Right lobe of liver (tissue), 6 donors: Measurements from ENCODE around the gene LRMDA. TPM values are rescaled to one million over a fixed set of nuclear protein-coding genes. Genes with fewer than 3 reads are reported as not detected.
A peak's percentile ranks its signal among the peaks of the same experiment; 100 is the strongest.

Experiments
- ATAC-seq, 4 donors: fragments of 200-7000 bp; cut with Tn5 transposase; one replicate each; pipeline ENCODE4 v1.9.1; 2020; ENCODE audit warnings: mild to moderate bottlenecking in 4 of 4, moderate library complexity in 4 of 4
- DNase-seq, 3 donors: peaks; one replicate each; pipeline ENCODE4 v3.0.0-alpha.2; 2020
- H3K27ac ChIP-seq, 3 donors: fragments of 200-600 bp; one replicate each; pipeline ENCODE4 v1.8.0; 2022
- H3K27me3 ChIP-seq, 2 donors: fragments of 200-600 bp; one replicate each; pipeline ENCODE4 v1.8.0; 2022
- H3K36me3 ChIP-seq, 4 donors: fragments of 200-600 bp; sonication (generic) in 1 of 4; one replicate each; pipeline versions ENCODE4 v1.5.1 to v1.8.0; 2017 to 2022; ENCODE audit warnings: control low read depth in 1 of 4
- H3K4me1 ChIP-seq, 4 donors: fragments of 200-600 bp; sonication (generic) in 1 of 4; one replicate each; pipeline versions ENCODE4 v1.5.1 to v1.8.0; 2017 to 2022; ENCODE audit warnings: control low read depth in 1 of 4
- H3K4me3 ChIP-seq, 3 donors: fragments of 200-600 bp; one replicate each; pipeline ENCODE4 v1.8.0; 2022
- H3K9me3 ChIP-seq, 4 donors: fragments of 200-600 bp; sonication (generic) in 1 of 4; one replicate each; pipeline versions ENCODE4 v1.5.1 to v1.8.0; 2017 to 2022; ENCODE audit warnings: control low read depth in 1 of 4
- POLR2A ChIP-seq: fragments of 450-650 bp; IDR thresholded peaks from one replicate; pipeline ENCODE4 v1.6.1; 2017; ENCODE audit warnings: antibody characterized with exemption, mild to moderate bottlenecking
- WGBS: methylation state at CpG from one replicate; pipeline ENCODE4 v1.1.6; 2018; ENCODE audit warnings: low coverage, low lambda C conversion rate; ENCODE audit not compliant: insufficient coverage; ENCODE audit errors: missing lambda C conversion rate; 5-methylcytosine and 5-hydroxymethylcytosine counted together
- intact Hi-C, 2 donors: fragments of 100-400 bp; cut with DNase I; formaldehyde crosslinking; loops; one replicate each; pipeline versions ENCODE4 v1.11.2 to v1.14.1; 2022
- total RNA-seq, 6 experiments: library from RNA; depleted of rRNA in 2 of 6; stranded (reverse); fragments of >200 nt in 2 of 6; fragmentation: NEBNext Ultra II Directional in 3 of 6; extraction: Animal tissue kit (Norgen Biotek cat#: 25700) in 3 of 6; gene quantifications; one replicate each; pipeline versions ENCODE4 v1.1.0 to v1.2.4, GENCODE V29; 2016 to 2023
- TF ChIP-seq, protein P1 (sequence below), 4 donors: fragments of 200-600 bp in 3 of 4; fragments of 450-650 bp in 1 of 4; IDR thresholded peaks; one replicate each; pipeline versions ENCODE4 v1.5.1 to v1.8.0; 2016 to 2022; ENCODE audit warnings: antibody characterized with exemption in 4 of 4, mild to moderate bottlenecking in 2 of 4
- donor health status: DM: no; HTN: yes; CAD: no.
- donor health status: DM: no; HTN: no; CAD: no.
- donor health status: DM: no; HTN: no; CAD: no.
- donor health status: DM: no; HTN: yes; CAD: no.
- donor health status: DM: no; HTN: yes; CAD: no.

Gene LRMDA
- total RNA-seq, 6 experiments from 2014 or later = 9.9 to 19.9 (median 16.3) TPM

DNA sequence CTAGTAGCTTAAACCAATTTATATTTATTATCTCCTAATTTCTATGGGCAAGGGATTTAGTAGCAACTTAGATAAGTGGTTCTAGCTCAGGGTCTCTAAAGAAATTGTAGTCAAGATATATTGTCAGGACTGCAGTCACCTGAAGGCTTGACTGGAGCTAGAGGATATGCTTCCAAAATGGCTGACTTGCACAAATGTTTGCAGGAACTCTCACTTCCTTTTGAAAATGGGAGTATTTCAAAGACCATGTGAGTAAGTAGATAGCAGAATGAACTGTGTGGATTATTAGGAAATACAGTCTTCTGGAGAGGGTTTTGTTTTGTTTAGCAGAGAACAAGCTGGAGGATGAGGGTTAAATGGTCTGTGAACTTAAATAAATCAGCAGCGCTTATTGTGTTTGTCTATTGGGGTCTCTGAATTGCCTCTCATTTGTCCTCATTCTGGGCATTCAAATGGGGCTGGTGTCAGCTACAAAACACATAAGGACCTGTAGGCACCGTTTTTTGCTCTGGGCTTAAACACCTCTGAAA lies 524.6 kb downstream of the LRMDA start:
- intact Hi-C loops = no loop called here
- Histone ChIP-seq H3K4me3 (no peak overlapping the region), H3K9me3 (no peaks in the 10 kb centered on the region), H3K36me3 (no peaks in the 10 kb centered on the region), H3K27ac (no peak overlapping the region), H3K4me1 (peaks cover 0 to 9% (median 0%) of the 10 kb centered on the region in 4 donors), H3K27me3 (no peaks in the 10 kb centered on the region)
- TF ChIP-seq, protein P1, sequence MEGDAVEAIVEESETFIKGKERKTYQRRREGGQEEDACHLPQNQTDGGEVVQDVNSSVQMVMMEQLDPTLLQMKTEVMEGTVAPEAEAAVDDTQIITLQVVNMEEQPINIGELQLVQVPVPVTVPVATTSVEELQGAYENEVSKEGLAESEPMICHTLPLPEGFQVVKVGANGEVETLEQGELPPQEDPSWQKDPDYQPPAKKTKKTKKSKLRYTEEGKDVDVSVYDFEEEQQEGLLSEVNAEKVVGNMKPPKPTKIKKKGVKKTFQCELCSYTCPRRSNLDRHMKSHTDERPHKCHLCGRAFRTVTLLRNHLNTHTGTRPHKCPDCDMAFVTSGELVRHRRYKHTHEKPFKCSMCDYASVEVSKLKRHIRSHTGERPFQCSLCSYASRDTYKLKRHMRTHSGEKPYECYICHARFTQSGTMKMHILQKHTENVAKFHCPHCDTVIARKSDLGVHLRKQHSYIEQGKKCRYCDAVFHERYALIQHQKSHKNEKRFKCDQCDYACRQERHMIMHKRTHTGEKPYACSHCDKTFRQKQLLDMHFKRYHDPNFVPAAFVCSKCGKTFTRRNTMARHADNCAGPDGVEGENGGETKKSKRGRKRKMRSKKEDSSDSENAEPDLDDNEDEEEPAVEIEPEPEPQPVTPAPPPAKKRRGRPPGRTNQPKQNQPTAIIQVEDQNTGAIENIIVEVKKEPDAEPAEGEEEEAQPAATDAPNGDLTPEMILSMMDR (IDR thresholded peaks at IDR 0.05) = no peak
- no peak for TF ChIP-seq POLR2A
- 86% methylated on average over 2 of the region's 2 CpGs for WGBS
- DNase-seq (no peak), ATAC-seq (peak; percentile 17 to 47 (median 20))

DNA sequence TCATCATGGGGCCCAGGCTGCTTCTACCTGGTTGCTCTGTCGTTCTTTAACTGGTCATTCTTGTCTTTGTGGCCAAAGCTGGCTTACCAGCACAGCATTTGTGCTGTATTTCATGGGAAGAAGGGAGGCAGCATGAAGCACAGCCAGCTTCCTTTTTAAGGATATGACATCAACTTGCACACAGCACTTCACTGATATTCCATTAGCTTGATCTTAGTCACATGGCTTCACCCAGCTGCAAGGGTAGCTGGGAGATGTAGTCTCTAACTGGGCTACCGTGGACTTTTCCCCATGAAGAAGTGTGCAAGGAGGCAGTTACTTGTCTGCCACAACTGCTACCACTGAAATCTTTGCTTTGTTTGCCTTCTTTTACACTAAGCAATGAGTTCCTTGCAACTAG lies 525.2 kb downstream of the LRMDA start:
- Histone ChIP-seq H3K27me3 (no peaks in the 10 kb centered on the region), H3K27ac (no peak overlapping the region), H3K4me3 (no peak overlapping the region), H3K36me3 (no peaks in the 10 kb centered on the region), H3K4me1 (peaks cover 0 to 11% (median 0%) of the 10 kb centered on the region in 4 donors), H3K9me3 (no peaks in the 10 kb centered on the region)
- WGBS = 100% methylated on average over 2 of the region's 2 CpGs
- no peak for DNase-seq
- intact Hi-C loops = no loop called here
- TF ChIP-seq POLR2A = no peak
- TF ChIP-seq, protein P1 (IDR thresholded peaks at IDR 0.05) = no peak
- ATAC-seq = peak; percentile 44 to 76 (median 60)

DNA sequence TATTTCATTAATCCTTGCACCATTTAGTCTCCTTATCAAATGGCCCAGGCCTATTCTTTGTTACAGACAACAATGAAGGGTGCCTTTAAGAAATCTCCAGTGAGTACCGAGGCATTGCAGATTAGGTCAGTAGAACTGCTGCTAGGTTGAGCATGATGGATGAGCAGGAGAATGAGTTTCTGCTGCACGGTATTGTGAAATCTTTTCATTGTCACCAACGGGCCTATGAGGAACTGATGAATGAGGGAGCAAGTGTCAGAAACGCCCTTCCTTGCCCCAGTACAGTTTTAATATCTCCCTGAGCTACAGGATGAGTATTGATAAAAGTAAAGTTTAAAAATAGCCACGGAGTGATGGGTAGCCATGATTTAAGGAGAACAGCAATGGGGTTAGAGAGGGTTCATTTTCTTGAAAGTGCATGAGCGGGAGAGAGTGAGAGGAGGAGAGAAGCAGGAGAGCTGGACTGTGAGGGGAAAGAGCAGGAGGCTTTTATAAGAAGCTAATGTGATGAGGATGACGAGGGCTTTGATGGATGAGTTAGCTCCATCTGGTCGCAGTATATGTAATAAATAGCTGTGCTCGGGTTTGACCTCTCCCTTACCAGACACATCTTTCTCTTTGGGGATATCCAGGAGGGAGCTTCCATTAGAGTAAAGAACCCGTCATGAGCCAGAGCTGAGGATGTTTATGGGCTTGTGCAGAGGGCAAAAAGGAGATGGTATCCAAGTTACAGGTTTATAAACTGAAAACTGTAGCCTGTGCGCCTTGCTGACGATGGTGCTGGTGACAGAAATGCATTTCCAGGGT lies 526.1 kb downstream of the LRMDA start:
- 74% methylated on average over 11 of the region's 12 CpGs for WGBS
- intact Hi-C loops = no loop called here
- Histone ChIP-seq H3K9me3 (no peaks in the 10 kb centered on the region), H3K4me3 (no peak overlapping the region), H3K27ac (no peak overlapping the region), H3K36me3 (no peaks in the 10 kb centered on the region), H3K27me3 (no peaks in the 10 kb centered on the region), H3K4me1 (peaks cover 0 to 11% (median 0%) of the 10 kb centered on the region in 4 donors)
- TF ChIP-seq, protein P1 (IDR thresholded peaks at IDR 0.05) = no peak
- TF ChIP-seq POLR2A = no peak
- ATAC-seq (no peak), DNase-seq (no peak)

DNA sequence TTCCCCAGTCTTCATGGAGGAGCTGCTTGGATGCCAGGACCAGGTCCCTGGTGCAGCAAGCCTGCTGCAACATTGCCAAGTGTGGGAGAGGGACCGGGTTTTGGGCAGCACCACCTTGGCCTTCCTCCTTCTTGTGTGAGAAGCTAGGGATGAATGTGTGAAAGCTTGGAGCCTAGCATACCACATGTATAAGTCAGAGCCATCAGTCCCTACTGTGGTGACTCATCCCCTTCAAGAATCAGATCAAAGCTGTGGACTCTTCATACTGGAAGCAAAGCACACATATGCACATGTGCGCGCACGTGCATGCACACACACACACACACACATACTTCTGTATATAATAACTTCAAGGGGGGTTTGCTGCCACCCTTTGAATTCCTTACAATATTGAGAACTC lies 527.8 kb downstream of the LRMDA start:
- peak in 1 of 4 donors; percentile 21 for ATAC-seq
- H3K4me3 ChIP-seq = no peak overlapping the region
- no peaks in the 10 kb centered on the region for H3K36me3 ChIP-seq
- H3K27ac ChIP-seq = no peak overlapping the region
- no peaks in the 10 kb centered on the region for H3K9me3 ChIP-seq
- 100% methylated on average over 3 of the region's 4 CpGs for WGBS
- intact Hi-C loops = no loop called here
- DNase-seq = no peak
- H3K4me1 ChIP-seq = peaks cover 0 to 11% (median 0%) of the 10 kb centered on the region in 4 donors
- no peak for TF ChIP-seq POLR2A
- TF ChIP-seq, protein P1 (IDR thresholded peaks at IDR 0.05) = no peak
- H3K27me3 ChIP-seq = no peaks in the 10 kb centered on the region
